ENCODE data around the gene RTKN.
"Not testable (repeated sequence)": the region's sequence is repeated elsewhere in the genome, so short reads cannot be mapped to it uniquely, and the experiment has no call there.

The RTKN gene

GRCh38 chr2:74438248-74438647 is 3.5 kb downstream of the RTKN start:
- DNase-seq (ENCODE audit: low read depth), result no peak

- no peak for DNase-seq (ENCODE audit: low read depth)
Observed at GRCh38 chr2:74436848-74437695, 4.7 kb downstream of the RTKN start.

- no peak for DNase-seq (ENCODE audit: low read depth)
Observed at GRCh38 chr2:74436111-74436805, 5.5 kb downstream of the RTKN start.

- no peak for DNase-seq (ENCODE audit: low read depth)
Observed at GRCh38 chr2:74430502-74430901, 11.2 kb downstream of the RTKN start.

- no peak for DNase-seq (ENCODE audit: low read depth)
Observed at GRCh38 chr2:74429487-74430451, 12.0 kb downstream of the RTKN start.

GRCh38 chr2:74428675-74429074 is 13.1 kb downstream of the RTKN start:
- no peak for DNase-seq (ENCODE audit: low read depth)

GRCh38 chr2:74427551-74427950 is 14.2 kb downstream of the RTKN start:
- DNase-seq (ENCODE audit: low read depth), result no peak

GRCh38 chr2:74426181-74426758 is 15.5 kb downstream of the RTKN start:
- DNase-seq (ENCODE audit: low read depth), result no peak

GRCh38 chr2:74425523-74425922 is 16.2 kb downstream of the RTKN start:
- no peak for DNase-seq (ENCODE audit: low read depth)

- DNase-seq (ENCODE audit: low read depth), result no peak
Observed at GRCh38 chr2:74424995-74425406, 16.7 kb downstream of the RTKN start.

GRCh38 chr2:74424139-74424992 is 17.4 kb downstream of the RTKN start:
- DNase-seq (ENCODE audit: low read depth), result no peak

- DNase-seq (ENCODE audit: low read depth), result no peak
Observed at GRCh38 chr2:74423231-74424095, 18.3 kb downstream of the RTKN start.

- DNase-seq (ENCODE audit: low read depth), result peak; percentile 78
Observed at GRCh38 chr2:74421221-74421870, 20.4 kb downstream of the RTKN start, which contains the start of the genes C2orf81 and WDR54. Gene C2orf81 (minus strand): TSS chr2:74421619. CDS start chr2:74421560, 59 bp downstream. Gene WDR54 (plus strand): TSS chr2:74421730. CDS start chr2:74422154, 424 bp downstream.

- DNase-seq (ENCODE audit: low read depth), result not testable (repeated sequence)
Observed at GRCh38 chr2:74420443-74421103, 21.2 kb downstream of the RTKN start.

- no peak for DNase-seq (ENCODE audit: low read depth)
Observed at GRCh38 chr2:74420006-74420405, 21.7 kb downstream of the RTKN start.

GRCh38 chr2:74419345-74419744 is 22.4 kb downstream of the RTKN start:
- DNase-seq (ENCODE audit: low read depth), result no peak

GRCh38 chr2:74418312-74418711 is 23.4 kb downstream of the RTKN start:
- DNase-seq (ENCODE audit: low read depth), result no peak

GRCh38 chr2:74417763-74418162 is 24.0 kb downstream of the RTKN start:
- DNase-seq (ENCODE audit: low read depth), result no peak

GRCh38 chr2:74417197-74417596 is 24.5 kb downstream of the RTKN start:
- DNase-seq (ENCODE audit: low read depth), result no peak

Data from stimulated activated CD8-positive, alpha-beta memory T cell treated with anti-CD3 and anti-CD28 coated beads, Interleukin-15, amount 100 ng/mL, for 1 hour (primary cell).